ENCODE measurements around the gene CFAP20DC. TPM values are rescaled to one million over a fixed set of nuclear protein-coding genes. Genes with fewer than 3 reads are reported as not detected.

The CFAP20DC gene
- total RNA-seq, 1 experiment from 2014 or later, result 4.5 TPM

- H3K9me3 Mint-ChIP-seq, result peaks cover 22 to 35% of the 10 kb centered on the region in 2 experiments
Observed at GRCh38 chr3:58898513-58898912, 151.3 kb downstream of the CFAP20DC start.

More at GRCh38 chr3:58898513-58898912, 151.3 kb downstream of the CFAP20DC start:
- no peak overlapping the region for H3T11ph ChIP-seq (ENCODE audit: low read length)
- H3K27me3 Mint-ChIP-seq (ENCODE audit: low read depth), result peaks cover 3% of the 10 kb centered on the region; the same call in 1 of the 2 replicates
- no peak overlapping the region for H3K27ac Mint-ChIP-seq
- H3K36me3 Mint-ChIP-seq (ENCODE audit: insufficient read depth in 1 of 3, low read depth in 3 of 3), result peaks cover 20 to 33% (median 22%) of the 10 kb centered on the region in 3 experiments
- peaks cover 4 to 13% of the 10 kb centered on the region in 2 experiments for H3K4me1 Mint-ChIP-seq
- H2BK5ac ChIP-seq (ENCODE audit: insufficient read length, low read length), result no peak overlapping the region
- no peak overlapping the region for H3K27ac ChIP-seq (ENCODE audit: insufficient read length, low read depth, low read length)
- no peak overlapping the region for H3K9ac ChIP-seq (ENCODE audit: extremely low read depth, insufficient read length, low read length)
- H3K79me2 ChIP-seq (ENCODE audit: insufficient read depth, low read length), result no peaks in the 10 kb centered on the region
- H4K91ac ChIP-seq (ENCODE audit: insufficient read length, low read depth, low read length), result no peak overlapping the region
- no peaks in the 10 kb centered on the region for H3K79me1 ChIP-seq (ENCODE audit: insufficient read depth, low read depth, low read length, poor library complexity, severe bottlenecking)
- no peak overlapping the region for H3K4me3 Mint-ChIP-seq
- H3K18ac ChIP-seq (ENCODE audit: insufficient read length, low read depth, low read length), result no peak overlapping the region
- TF ChIP-seq CTCF (conservative IDR thresholded peaks at IDR 0.05), result no peak
- no peak overlapping the region for H3K4me2 ChIP-seq (ENCODE audit: insufficient read depth, insufficient read length, low read length)
- no peak overlapping the region for H3K56ac ChIP-seq (ENCODE audit: insufficient read length, low read depth, low read length)
- no peaks in the 10 kb centered on the region for H3K23me2 ChIP-seq (ENCODE audit: insufficient read length, low read depth, low read length, poor library complexity, severe bottlenecking)
- H2BK120ac ChIP-seq (ENCODE audit: low read depth, low read length, poor library complexity, severe bottlenecking), result no peak overlapping the region
- no peak for DNase-seq
- H3K4ac ChIP-seq (ENCODE audit: low read depth, low read length), result no peak overlapping the region
- H2AK5ac ChIP-seq (ENCODE audit: insufficient read length, low read length), result no peak overlapping the region
- H3K27me3 ChIP-seq (ENCODE audit: insufficient read depth, low read length), result no peaks in the 10 kb centered on the region
- no peak overlapping the region for H4K8ac ChIP-seq (replicated peaks; ENCODE audit: insufficient read length, low read depth, low read length)
- no peak overlapping the region for H2AFZ ChIP-seq (ENCODE audit: low read length)
- H2BK20ac ChIP-seq (ENCODE audit: low read depth, low read length, poor library complexity, severe bottlenecking), result no peak overlapping the region
- no peak overlapping the region for H3K14ac ChIP-seq (ENCODE audit: insufficient read depth, low read length)
- no peak overlapping the region for H2BK12ac ChIP-seq (ENCODE audit: insufficient read length, low read depth, low read length)
- H3K4me1 ChIP-seq (ENCODE audit: insufficient read depth, low read length), result no peaks in the 10 kb centered on the region
- H3K9me3 ChIP-seq (ENCODE audit: control insufficient read depth, low read depth, low read length), result no peaks in the 10 kb centered on the region
- H2BK15ac ChIP-seq (ENCODE audit: low read depth, low read length), result no peak overlapping the region
- no peaks in the 10 kb centered on the region for H4K20me1 ChIP-seq (ENCODE audit: control insufficient read depth, insufficient read depth, insufficient read length)
- no peak overlapping the region for H4K5ac ChIP-seq (ENCODE audit: insufficient read length, low read depth, low read length)
- WGBS (ENCODE audit: extremely low coverage, insufficient read length, low lambda C conversion rate), result no CpG with 5 or more reads among the region's 2 CpGs
- H3K23ac ChIP-seq (ENCODE audit: insufficient read length, low read depth, low read length), result no peak overlapping the region
